HG03571 (cell line): Measurements from ENCODE around the gene TUBB6.

Source experiments
- ATAC-seq: cut with Tn5 transposase; IDR thresholded peaks from one replicate; pipeline ENCODE4 v1.9.1; 2021; ENCODE audit not compliant: unreplicated experiment

TUBB6 gene

GRCh38 chr18:12313530-12314245 lies 5.6 kb downstream of the TUBB6 start:
- no peak for ATAC-seq

- ATAC-seq: no peak
Observed at GRCh38 chr18:12314591-12315305, 6.7 kb downstream of the TUBB6 start.

- ATAC-seq: no peak
Observed at GRCh38 chr18:12315490-12315889, 7.4 kb downstream of the TUBB6 start.

GRCh38 chr18:12315911-12316310 lies 7.9 kb downstream of the TUBB6 start:
- ATAC-seq: no peak

- ATAC-seq: no peak
Observed at GRCh38 chr18:12317664-12318333, 9.8 kb downstream of the TUBB6 start.

- ATAC-seq: no peak
Observed at GRCh38 chr18:12318334-12318697, 10.3 kb downstream of the TUBB6 start.

- ATAC-seq: no peak
Observed at GRCh38 chr18:12318857-12319256, 10.8 kb downstream of the TUBB6 start.

GRCh38 chr18:12321333-12321732 lies 13.3 kb downstream of the TUBB6 start:
- ATAC-seq: peak; percentile 79

- ATAC-seq: no peak
Observed at GRCh38 chr18:12324991-12325725, 17.1 kb downstream of the TUBB6 start.

- no peak for ATAC-seq
Observed at GRCh38 chr18:12325726-12326245, 17.7 kb downstream of the TUBB6 start.

GRCh38 chr18:12326711-12327460 lies 18.8 kb downstream of the TUBB6 start:
- ATAC-seq: no peak

- ATAC-seq: no peak
Observed at GRCh38 chr18:12327510-12328178, 19.6 kb downstream of the TUBB6 start.

- no peak for ATAC-seq
Observed at GRCh38 chr18:12328179-12328823, 20.3 kb downstream of the TUBB6 start.

GRCh38 chr18:12329125-12329698 lies 21.2 kb downstream of the TUBB6 start:
- ATAC-seq: no peak

- ATAC-seq: no peak
Observed at GRCh38 chr18:12330766-12331165, 22.7 kb downstream of the TUBB6 start.

- no peak for ATAC-seq
Observed at GRCh38 chr18:12333506-12334290, 25.7 kb downstream of the TUBB6 start.

- no peak for ATAC-seq
Observed at GRCh38 chr18:12334366-12334808, 26.3 kb downstream of the TUBB6 start.

- ATAC-seq: no peak
Observed at GRCh38 chr18:12334863-12335262, 26.8 kb downstream of the TUBB6 start.
